BE2C (cell line): ENCODE data around the gene UNC5A.

Source experiments
- DNase-seq: peaks from one replicate; pipeline ENCODE4 v3.0.0-alpha.2; 2020
- H3K27me3 ChIP-seq: fragments of 250-450 bp; sonication (Bioruptor Pico); 2 replicates; pipeline ENCODE4 v1.5.1; 2020; ENCODE audit warnings: mild to moderate bottlenecking
- H3K36me3 ChIP-seq: fragments of 250-450 bp; sonication (Bioruptor Pico); 2 replicates; pipeline ENCODE4 v1.5.1; 2020; ENCODE audit warnings: mild to moderate bottlenecking
- H3K4me1 ChIP-seq: fragments of 250-450 bp; sonication (Bioruptor Pico); 2 replicates; pipeline ENCODE4 v1.5.1; 2020
- H3K4me3 ChIP-seq: 2 replicates; pipeline ENCODE4 v1.5.1; 2011; ENCODE audit warnings: low read depth, low read length
- H3K9me3 ChIP-seq: fragments of 250-450 bp; sonication (Bioruptor Pico); 2 replicates; pipeline ENCODE4 v1.5.1; 2020
- TF ChIP-seq, protein P1 (sequence below): IDR thresholded peaks from 2 replicates; pipeline ENCODE4 v1.5.1; 2012; ENCODE audit warnings: mild to moderate bottlenecking, low read depth, low read length

Gene UNC5A

DNA sequence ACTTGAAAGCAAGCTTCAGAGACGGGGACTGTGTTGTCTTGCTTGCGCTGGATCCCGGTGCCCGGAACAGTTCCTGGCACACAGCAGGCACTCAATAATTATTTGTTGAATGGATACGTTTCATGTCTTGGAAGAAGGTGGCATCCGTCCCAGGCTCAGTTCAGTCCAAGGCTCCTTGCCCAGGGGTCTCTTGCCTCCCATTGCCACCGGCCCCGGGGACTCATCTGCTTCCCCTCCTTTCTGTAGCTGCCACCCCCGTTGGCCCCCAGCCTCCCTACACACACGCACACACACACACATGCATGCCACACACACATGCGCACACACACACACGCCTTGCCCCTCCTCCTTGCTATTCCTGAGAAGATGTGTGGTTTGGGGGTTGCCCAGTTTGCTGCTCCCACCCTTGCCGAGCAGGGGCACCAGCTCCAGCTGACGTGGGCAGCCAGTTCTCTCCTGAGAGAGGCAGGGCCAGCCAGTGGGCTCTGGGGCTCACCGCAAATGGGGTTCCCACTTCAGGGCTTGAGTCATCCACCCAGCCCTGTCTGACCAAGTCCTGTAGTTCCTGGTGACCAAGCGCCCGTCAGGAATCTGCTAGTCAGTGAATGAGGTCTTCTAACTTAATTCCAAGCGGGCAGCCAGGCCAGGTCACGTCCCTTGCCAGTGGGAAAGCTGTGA is 47.0 kb downstream of the UNC5A start:
- Histone ChIP-seq H3K4me1 (peaks cover 7% of the 10 kb centered on the region), H3K4me3 (no peak overlapping the region), H3K9me3 (no peaks in the 10 kb centered on the region), H3K27me3 (no peaks in the 10 kb centered on the region), H3K36me3 (no peaks in the 10 kb centered on the region)
- no peak for DNase-seq
- TF ChIP-seq, protein P1, sequence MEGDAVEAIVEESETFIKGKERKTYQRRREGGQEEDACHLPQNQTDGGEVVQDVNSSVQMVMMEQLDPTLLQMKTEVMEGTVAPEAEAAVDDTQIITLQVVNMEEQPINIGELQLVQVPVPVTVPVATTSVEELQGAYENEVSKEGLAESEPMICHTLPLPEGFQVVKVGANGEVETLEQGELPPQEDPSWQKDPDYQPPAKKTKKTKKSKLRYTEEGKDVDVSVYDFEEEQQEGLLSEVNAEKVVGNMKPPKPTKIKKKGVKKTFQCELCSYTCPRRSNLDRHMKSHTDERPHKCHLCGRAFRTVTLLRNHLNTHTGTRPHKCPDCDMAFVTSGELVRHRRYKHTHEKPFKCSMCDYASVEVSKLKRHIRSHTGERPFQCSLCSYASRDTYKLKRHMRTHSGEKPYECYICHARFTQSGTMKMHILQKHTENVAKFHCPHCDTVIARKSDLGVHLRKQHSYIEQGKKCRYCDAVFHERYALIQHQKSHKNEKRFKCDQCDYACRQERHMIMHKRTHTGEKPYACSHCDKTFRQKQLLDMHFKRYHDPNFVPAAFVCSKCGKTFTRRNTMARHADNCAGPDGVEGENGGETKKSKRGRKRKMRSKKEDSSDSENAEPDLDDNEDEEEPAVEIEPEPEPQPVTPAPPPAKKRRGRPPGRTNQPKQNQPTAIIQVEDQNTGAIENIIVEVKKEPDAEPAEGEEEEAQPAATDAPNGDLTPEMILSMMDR = no peak

DNA sequence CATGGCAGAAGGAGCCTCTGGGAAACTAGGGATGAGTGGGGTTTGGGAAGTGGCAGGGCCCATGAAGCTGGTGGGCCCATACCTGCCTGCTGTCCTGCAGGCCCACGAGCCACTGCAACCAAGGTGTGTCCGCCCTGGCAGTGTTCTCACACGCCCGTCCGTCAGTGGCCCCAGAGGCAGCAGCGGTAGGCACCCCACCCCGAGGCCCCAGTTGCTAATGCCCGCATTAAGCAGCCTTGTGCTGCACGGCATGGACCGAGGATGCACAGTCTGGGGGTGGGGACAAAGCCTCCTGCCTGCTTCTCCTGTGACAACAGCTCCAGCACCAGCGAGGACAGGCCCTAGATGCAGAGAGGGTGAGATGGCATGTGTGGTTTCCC is 47.5 kb downstream of the UNC5A start:
- no peak for DNase-seq
- peaks cover 2% of the 10 kb centered on the region; the same call in 1 of the 2 replicates for H3K4me1 ChIP-seq
- H3K9me3 ChIP-seq = no peaks in the 10 kb centered on the region
- no peak overlapping the region for H3K4me3 ChIP-seq
- H3K27me3 ChIP-seq = no peaks in the 10 kb centered on the region
- TF ChIP-seq, protein P1 = no peak
- no peaks in the 10 kb centered on the region for H3K36me3 ChIP-seq

DNA sequence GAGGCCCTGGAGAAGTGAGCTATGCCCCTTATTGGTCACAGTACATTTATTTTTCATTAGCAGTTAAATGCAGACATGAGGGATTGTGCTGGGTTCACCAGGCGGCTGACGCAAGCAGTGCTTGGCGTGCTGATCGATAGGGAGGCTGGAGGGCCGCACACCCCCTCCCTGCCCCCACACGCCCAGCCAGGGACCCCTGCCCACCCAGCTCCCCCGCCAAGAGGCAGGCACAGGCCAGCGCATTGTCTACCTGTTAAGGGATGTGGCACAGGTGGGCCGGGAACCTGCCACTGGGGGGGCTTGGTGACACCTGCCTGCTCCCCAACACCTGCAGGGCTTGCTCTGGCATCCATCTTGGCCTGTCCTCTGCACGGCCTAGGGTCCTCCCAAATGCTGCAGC is 49.6 kb downstream of the UNC5A start:
- H3K27me3 ChIP-seq = no peaks in the 10 kb centered on the region
- DNase-seq = no peak
- H3K9me3 ChIP-seq = no peaks in the 10 kb centered on the region
- TF ChIP-seq, protein P1 = no peak
- no peak overlapping the region for H3K4me3 ChIP-seq
- H3K4me1 ChIP-seq = no peaks in the 10 kb centered on the region
- no peaks in the 10 kb centered on the region for H3K36me3 ChIP-seq

DNA sequence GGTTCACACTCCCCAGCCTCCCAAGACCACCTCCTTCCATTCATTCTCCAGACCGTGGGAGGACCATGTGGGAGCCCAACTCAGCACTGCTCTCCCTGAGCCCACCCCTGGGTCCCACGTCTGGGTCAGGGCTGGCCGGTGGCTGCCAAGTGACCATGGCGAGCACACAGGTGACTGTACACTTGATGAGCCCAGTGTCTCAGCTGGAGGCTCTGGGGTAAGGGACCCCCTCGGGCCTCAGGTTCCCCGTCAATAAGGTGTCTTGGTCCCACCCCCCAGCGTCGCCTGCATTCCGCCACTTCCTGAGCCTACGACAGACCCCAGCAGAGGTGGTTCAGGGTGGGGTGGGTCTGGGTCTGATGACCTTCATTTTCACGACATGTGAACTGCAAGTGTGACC is 50.0 kb downstream of the UNC5A start:
- no peak for DNase-seq
- H3K4me1 ChIP-seq = no peaks in the 10 kb centered on the region
- TF ChIP-seq, protein P1 = no peak
- H3K36me3 ChIP-seq = no peaks in the 10 kb centered on the region
- no peaks in the 10 kb centered on the region for H3K9me3 ChIP-seq
- H3K4me3 ChIP-seq = no peak overlapping the region
- H3K27me3 ChIP-seq = no peaks in the 10 kb centered on the region

DNA sequence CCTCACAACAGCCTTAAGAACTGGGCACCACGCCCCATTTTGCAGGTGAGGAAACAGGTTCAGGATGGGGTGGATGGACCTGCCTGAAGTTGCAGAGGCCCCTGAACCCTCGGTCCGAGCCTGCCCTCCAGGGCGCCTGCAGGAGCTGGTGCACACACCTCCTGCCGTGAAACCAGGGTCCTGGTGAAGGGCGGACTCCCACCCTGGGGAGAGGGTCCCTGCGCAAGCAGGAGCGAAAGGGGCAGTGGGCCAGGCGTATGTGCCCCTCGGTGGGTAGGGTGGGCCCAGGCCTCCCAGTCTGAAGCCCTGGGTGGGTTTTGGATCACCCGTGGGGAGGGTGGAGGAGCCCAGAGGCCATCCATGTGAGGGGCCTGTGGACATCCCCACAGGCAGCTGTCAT is 50.9 kb downstream of the UNC5A start:
- no peaks in the 10 kb centered on the region for H3K27me3 ChIP-seq
- no peaks in the 10 kb centered on the region for H3K36me3 ChIP-seq
- TF ChIP-seq, protein P1 = no peak
- no peak overlapping the region for H3K4me3 ChIP-seq
- peaks cover 4% of the 10 kb centered on the region for H3K4me1 ChIP-seq
- no peak for DNase-seq
- no peaks in the 10 kb centered on the region for H3K9me3 ChIP-seq

- TF ChIP-seq, protein P1 = no peak
- DNase-seq = no peak
- Histone ChIP-seq H3K27me3 (no peaks in the 10 kb centered on the region), H3K9me3 (no peaks in the 10 kb centered on the region), H3K4me3 (no peak overlapping the region), H3K36me3 (no peaks in the 10 kb centered on the region), H3K4me1 (peaks cover 12% of the 10 kb centered on the region)
Observed at GRCh38 chr5:176862330-176862995, 52.1 kb downstream of the UNC5A start.
